Stimulated activated naive B cell treated with anti-CD40 and anti-IgM and Interleukin-4, amounts not matched to agents 10 μg/mL and 1 μg/mL and 100 μg/mL, for 72 hours (primary cell): ENCODE measurements around the gene CARMIL1.

ENCODE experiments used
- ATAC-seq, 2 donors: fragments of 150-1000 bp; cut with Tn5 transposase; replicated peaks; 2 replicates each; pipeline ENCODE4 v1.10.0; 2021; ENCODE audit warnings: moderate library complexity in 1 of 2
- DNase-seq: peaks from one replicate; pipeline ENCODE4 v3.0.0; 2021
- H3K27ac Mint-ChIP-seq: one replicate; pipeline ENCODE4 v1.8.0; 2022; ENCODE audit warnings: mild to moderate bottlenecking, mixed read lengths
- H3K27me3 Mint-ChIP-seq, 2 donors: one replicate each; pipeline ENCODE4 v1.8.0; 2022; ENCODE audit warnings: mixed read lengths in 2 of 2
- H3K36me3 Mint-ChIP-seq, 2 donors: one replicate each; pipeline ENCODE4 v1.8.0; 2022; ENCODE audit warnings: mixed read lengths in 2 of 2, mild to moderate bottlenecking in 1 of 2
- H3K4me1 Mint-ChIP-seq, 2 donors: one replicate each; pipeline ENCODE4 v1.8.0; 2022; ENCODE audit warnings: mixed read lengths in 2 of 2, mild to moderate bottlenecking in 1 of 2
- H3K4me3 Mint-ChIP-seq, 2 donors: one replicate each; pipeline ENCODE4 v1.8.0; 2022; ENCODE audit warnings: mild to moderate bottlenecking in 2 of 2, mixed read lengths in 2 of 2, moderate library complexity in 1 of 2
- H3K9me3 Mint-ChIP-seq, 2 donors: one replicate each; pipeline ENCODE4 v1.8.0; 2022; ENCODE audit warnings: mixed read lengths in 2 of 2, mild to moderate bottlenecking in 1 of 2

The CARMIL1 gene

GRCh38 chr6:25669413-25669812 is 390.2 kb downstream of the CARMIL1 start:
- DNase-seq: no peak
- Mint-ChIP-seq H3K27ac (no peak overlapping the region), H3K4me1 (no peaks in the 10 kb centered on the region), H3K4me3 (no peak overlapping the region), H3K9me3 (no peaks in the 10 kb centered on the region), H3K36me3 (no peaks in the 10 kb centered on the region), H3K27me3 (peaks cover 16 to 19% of the 10 kb centered on the region in 2 donors)
- ATAC-seq: no peak
